ENCODE data around the gene PRR30. TPM values are rescaled to one million over a fixed set of nuclear protein-coding genes. Genes with fewer than 3 reads are reported as not detected.

Gene PRR30
- total and polyA plus RNA-seq, 2 of the 4 experiments (the other 2 are of a cell fraction), result not detected

- peaks cover 15% of the 10 kb centered on the region for H4K20me1 ChIP-seq (ENCODE audit: insufficient read depth, low read length)
- CTCF ChIA-PET, result interaction anchor here (0.9 kb wide), 1 partner anchor 56 kb away, joined by 6 read pairs; no protein-coding TSS in a partner anchor
- no peak overlapping the region for H2BK15ac ChIP-seq (ENCODE audit: low read depth, low read length)
- peaks cover 29% of the 10 kb centered on the region for H3K36me3 ChIP-seq (ENCODE audit: control insufficient read depth, insufficient read depth, low read length)
- DNase-seq (no peak), ATAC-seq (ENCODE audit: low read depth) (no peak)
- H3K56ac ChIP-seq (ENCODE audit: extremely low read depth, insufficient read depth, low read length), result no peak overlapping the region
- WGBS, 2 experiments (ENCODE audit: extremely low coverage in 2 of 2, insufficient read length in 1 of 2), result 94% methylated on average over 6 of the region's 33 CpGs; no CpG with 5 or more reads in 1 of the 2 experiments
- peak overlapping the region; percentile 97 for H2AK9ac ChIP-seq (replicated peaks; ENCODE audit: low read depth, low read length, poor library complexity)
- dilution Hi-C loops (cut with HindIII; ENCODE audit: low sequenced_read_pairs, unreplicated experiment) (no loop called here), intact Hi-C loops (cut with micrococcal nuclease) (loop anchor here (2.0 kb wide), 1 partner anchor 56 kb away; no protein-coding TSS in a partner anchor), in situ Hi-C loops (cut with MboI; ENCODE audit: low sequenced_read_pairs) (no loop called here)
- H2BK20ac ChIP-seq (ENCODE audit: low read depth, low read length), result no peak overlapping the region
- H2AFZ ChIP-seq (replicated peaks; ENCODE audit: low read length, poor library complexity), result peak overlapping the region; percentile 100
- H3K18ac ChIP-seq (ENCODE audit: low read depth, low read length), result no peak overlapping the region
- no peak overlapping the region for H3K14ac ChIP-seq (replicated peaks; ENCODE audit: low read depth, low read length)
- peaks cover 9% of the 10 kb centered on the region for H3K4me1 ChIP-seq (ENCODE audit: control insufficient read depth, insufficient read depth, low read length)
- H3K23ac ChIP-seq (ENCODE audit: low read depth, low read length), result no peak overlapping the region
- H3K9me1 ChIP-seq (ENCODE audit: insufficient read depth, low read length), result peaks cover 14% of the 10 kb centered on the region
- H2BK120ac ChIP-seq (ENCODE audit: low read depth, low read length), result no peak overlapping the region
- BruUV-seq (replicated peaks), result no TSS peak
- no peak overlapping the region for H3K27ac ChIP-seq (ENCODE audit: insufficient read depth, low read length)
- no peaks in the 10 kb centered on the region for H3K9me3 ChIP-seq (ENCODE audit: control insufficient read depth, insufficient read depth, low read length)
- no peak overlapping the region for H3K4me3 ChIP-seq (ENCODE audit: insufficient read depth, low read depth, low read length)
- no peak overlapping the region for H2BK5ac ChIP-seq (ENCODE audit: low read depth, low read length, poor library complexity, severe bottlenecking)
- H3K4me2 ChIP-seq (ENCODE audit: low read depth, low read length), result no peak overlapping the region; the same call in 1 of the 2 replicates
- peak overlapping the region; percentile 25; the same call in 1 of the 2 replicates for H3K4ac ChIP-seq (ENCODE audit: low read depth, low read length)
- peak overlapping the region; percentile 24 for H4K5ac ChIP-seq (ENCODE audit: low read depth, low read length)
- H4K8ac ChIP-seq (ENCODE audit: low read depth in 2 of 2, low read length in 2 of 2), result peak overlapping the region; percentile 73 to 93
- POLR2A ChIA-PET (ENCODE audit: unreplicated experiment), result no interaction called here
- peaks cover 15% of the 10 kb centered on the region; the same call in 1 of the 2 replicates for H3K27me3 ChIP-seq (ENCODE audit: control insufficient read depth, insufficient read depth, low read length)
- no peak overlapping the region for H3K9ac ChIP-seq (ENCODE audit: low read depth, low read length)
- H4K91ac ChIP-seq (ENCODE audit: insufficient read depth, low read depth, low read length), result peak overlapping the region; percentile 11
- peak overlapping the region; percentile 68 for H2AK5ac ChIP-seq (ENCODE audit: low read depth, low read length)
- peaks cover 14 to 27% of the 10 kb centered on the region in 2 experiments for H3K79me1 ChIP-seq (ENCODE audit: low read depth in 1 of 2, low read length in 2 of 2)
- TF ChIP-seq RCOR1 (IDR thresholded peaks at IDR 0.05; ENCODE audit: insufficient replicate concordance, low read length), result no peak
- no peak for TF ChIP-seq RFX5 (IDR thresholded peaks at IDR 0.05; ENCODE audit: low read depth, low read length)
- no peak for TF ChIP-seq CTCF (conservative IDR thresholded peaks at IDR 0.05; ENCODE audit: low read depth, low read length)
- TF ChIP-seq ELK1 (IDR thresholded peaks at IDR 0.05; ENCODE audit: borderline replicate concordance, low read depth, low read length), result no peak
- TF ChIP-seq CEBPB (IDR thresholded peaks at IDR 0.05; ENCODE audit: low read depth, low read length), result no peak
- TF ChIP-seq USF2 (IDR thresholded peaks at IDR 0.05; ENCODE audit: low read depth, low read length), result no peak
- no peak for TF ChIP-seq RAD21 (IDR thresholded peaks at IDR 0.05; ENCODE audit: low read length)
- TF ChIP-seq CHD1 (IDR thresholded peaks at IDR 0.05; ENCODE audit: low read depth, low read length), result no peak
- no peak for TF ChIP-seq MXI1 (IDR thresholded peaks at IDR 0.05; ENCODE audit: borderline replicate concordance, low read depth, low read length)
- no peak for TF ChIP-seq SMC3 (IDR thresholded peaks at IDR 0.05; ENCODE audit: low read depth, low read length)
- no peak for TF ChIP-seq MAFK (IDR thresholded peaks at IDR 0.05; ENCODE audit: low read depth, low read length)
- TF ChIP-seq MAZ (IDR thresholded peaks at IDR 0.05; ENCODE audit: borderline replicate concordance, low read depth, low read length), result no peak
- TF ChIP-seq POLR2A (IDR thresholded peaks at IDR 0.05; ENCODE audit: low read depth, low read length), result no peak
- no peak for TF ChIP-seq NFE2L2 (IDR thresholded peaks at IDR 0.05; ENCODE audit: low read depth, low read length)
- TF ChIP-seq BHLHE40 (IDR thresholded peaks at IDR 0.05; ENCODE audit: low read depth, low read length), result no peak
These were observed 4.3 kb downstream of the PRR30 start for GRCh38 chr2:27134781-27135477.

Measured in IMR-90 (cell line).